ENCODE results near the gene PRKCI.
"Not testable (repeated sequence)": the region's sequence is repeated elsewhere in the genome, so short reads cannot be mapped to it uniquely, and the experiment has no call there.

PRKCI gene

DNA sequence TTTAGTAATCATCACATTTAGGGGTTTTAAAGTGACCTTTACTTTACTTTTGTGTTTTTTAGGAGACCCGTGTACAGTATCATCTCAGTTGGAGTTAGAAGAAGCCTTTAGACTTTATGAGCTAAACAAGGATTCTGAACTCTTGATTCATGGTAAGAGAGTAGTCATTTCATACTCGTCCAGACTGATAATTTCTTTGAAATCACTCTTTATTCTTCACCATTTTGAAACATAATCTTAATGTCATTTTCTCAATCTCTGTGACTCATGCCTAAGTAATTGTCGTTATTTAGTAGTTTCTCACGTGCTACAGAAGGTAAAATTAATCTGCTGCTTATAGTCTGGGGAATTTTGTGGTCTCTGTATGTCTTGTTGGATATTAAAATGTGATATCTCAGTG, 37.7 kb downstream of the PRKCI start:
- TF ChIP-seq, protein P1, sequence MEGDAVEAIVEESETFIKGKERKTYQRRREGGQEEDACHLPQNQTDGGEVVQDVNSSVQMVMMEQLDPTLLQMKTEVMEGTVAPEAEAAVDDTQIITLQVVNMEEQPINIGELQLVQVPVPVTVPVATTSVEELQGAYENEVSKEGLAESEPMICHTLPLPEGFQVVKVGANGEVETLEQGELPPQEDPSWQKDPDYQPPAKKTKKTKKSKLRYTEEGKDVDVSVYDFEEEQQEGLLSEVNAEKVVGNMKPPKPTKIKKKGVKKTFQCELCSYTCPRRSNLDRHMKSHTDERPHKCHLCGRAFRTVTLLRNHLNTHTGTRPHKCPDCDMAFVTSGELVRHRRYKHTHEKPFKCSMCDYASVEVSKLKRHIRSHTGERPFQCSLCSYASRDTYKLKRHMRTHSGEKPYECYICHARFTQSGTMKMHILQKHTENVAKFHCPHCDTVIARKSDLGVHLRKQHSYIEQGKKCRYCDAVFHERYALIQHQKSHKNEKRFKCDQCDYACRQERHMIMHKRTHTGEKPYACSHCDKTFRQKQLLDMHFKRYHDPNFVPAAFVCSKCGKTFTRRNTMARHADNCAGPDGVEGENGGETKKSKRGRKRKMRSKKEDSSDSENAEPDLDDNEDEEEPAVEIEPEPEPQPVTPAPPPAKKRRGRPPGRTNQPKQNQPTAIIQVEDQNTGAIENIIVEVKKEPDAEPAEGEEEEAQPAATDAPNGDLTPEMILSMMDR (conservative IDR thresholded peaks at IDR 0.05; ENCODE audit: low read length): no peak
- no peaks in the 10 kb centered on the region for H3K79me2 ChIP-seq (ENCODE audit: insufficient read depth, low read length)
- H3K4me2 ChIP-seq (ENCODE audit: low read depth, low read length, poor library complexity, severe bottlenecking): no peak overlapping the region
- no peak overlapping the region for H3K4me3 ChIP-seq (ENCODE audit: low read length, poor library complexity, severe bottlenecking)
- no peaks in the 10 kb centered on the region for H3K9me3 ChIP-seq (ENCODE audit: insufficient read depth, low read depth, low read length)
- no peak overlapping the region for H2AFZ ChIP-seq (ENCODE audit: low read length)
- H3K27me3 ChIP-seq (ENCODE audit: insufficient read depth, low read length, poor library complexity, severe bottlenecking): no peaks in the 10 kb centered on the region
- no peak overlapping the region for H3K9ac ChIP-seq (ENCODE audit: low read depth, low read length, poor library complexity, severe bottlenecking)
- no peaks in the 10 kb centered on the region for H4K20me1 ChIP-seq (ENCODE audit: insufficient read depth, low read length, poor library complexity, severe bottlenecking)
- H3K9me2 ChIP-seq (replicated peaks; ENCODE audit: low read depth, low read length): no peaks in the 10 kb centered on the region
- H3F3A ChIP-seq (ENCODE audit: low read depth): no peaks in the 10 kb centered on the region
- no peaks in the 10 kb centered on the region for H3K4me1 ChIP-seq (ENCODE audit: insufficient read depth, low read length, poor library complexity, severe bottlenecking)
- peaks cover 30% of the 10 kb centered on the region; the same call in 1 of the 2 replicates for H3K36me3 ChIP-seq (ENCODE audit: insufficient read depth, low read length)

DNA sequence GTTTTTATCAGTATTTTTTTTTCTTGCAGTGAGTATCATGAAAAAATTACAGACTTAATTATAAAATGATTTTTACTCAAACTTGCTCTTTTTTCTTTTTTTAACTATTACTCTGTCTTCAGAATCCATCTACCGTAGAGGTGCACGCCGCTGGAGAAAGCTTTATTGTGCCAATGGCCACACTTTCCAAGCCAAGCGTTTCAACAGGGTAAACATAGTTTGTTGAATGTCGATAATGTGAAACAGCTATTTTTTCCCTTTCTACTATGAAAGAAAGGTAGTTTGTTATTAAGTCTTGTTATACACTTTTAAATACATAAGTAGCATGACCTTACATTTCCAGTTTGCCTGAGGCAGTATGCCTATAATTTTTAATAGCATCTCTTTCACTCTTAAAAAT, 45.6 kb downstream of the PRKCI start:
- H3K4me2 ChIP-seq (ENCODE audit: low read depth, low read length, poor library complexity, severe bottlenecking): no peak overlapping the region
- H3K9me3 ChIP-seq (ENCODE audit: insufficient read depth, low read depth, low read length): no peaks in the 10 kb centered on the region

DNA sequence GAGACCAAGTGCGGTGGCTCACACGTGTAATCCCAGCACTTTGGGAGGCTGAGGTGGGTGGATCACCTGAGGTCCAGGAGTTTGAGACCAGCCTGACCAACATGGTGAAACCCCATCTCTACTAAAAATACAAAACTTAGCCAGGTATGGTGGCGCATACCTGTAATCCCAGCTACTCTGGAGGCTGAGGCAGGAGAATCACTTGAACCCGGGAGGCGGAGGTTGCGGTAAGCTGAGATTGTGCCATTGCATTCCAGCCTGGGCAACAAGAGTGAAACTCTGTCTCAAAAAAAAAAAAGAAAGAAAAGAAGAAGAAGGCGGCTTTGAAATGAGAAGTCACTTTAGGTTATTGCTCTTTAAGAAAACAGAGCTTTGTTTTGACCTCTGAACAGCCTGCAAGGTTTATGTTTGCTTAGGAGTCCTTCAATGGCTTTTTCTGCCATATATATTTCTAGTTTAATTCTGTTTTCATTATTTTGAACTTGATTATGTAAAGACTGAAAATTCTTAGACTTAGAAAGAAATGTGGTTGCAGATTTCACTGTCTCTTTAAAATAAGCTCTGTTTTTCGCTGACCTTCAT, 47.5 kb downstream of the PRKCI start:
- not testable (repeated sequence) for H3K4me3 ChIP-seq (ENCODE audit: low read length, poor library complexity, severe bottlenecking); H3K4me1 ChIP-seq (ENCODE audit: insufficient read depth, low read length, poor library complexity, severe bottlenecking); H3K27me3 ChIP-seq (ENCODE audit: insufficient read depth, low read length, poor library complexity, severe bottlenecking); H3K9me3 ChIP-seq (ENCODE audit: insufficient read depth, low read depth, low read length); H3F3A ChIP-seq (ENCODE audit: low read depth); H4K20me1 ChIP-seq (ENCODE audit: insufficient read depth, low read length, poor library complexity, severe bottlenecking); H3K9ac ChIP-seq (ENCODE audit: low read depth, low read length, poor library complexity, severe bottlenecking); H2AFZ ChIP-seq (ENCODE audit: low read length); H3K4me2 ChIP-seq (ENCODE audit: low read depth, low read length, poor library complexity, severe bottlenecking); H3K79me2 ChIP-seq (ENCODE audit: insufficient read depth, low read length); H3K9me2 ChIP-seq (replicated peaks; ENCODE audit: low read depth, low read length)
- peaks cover 49% of the 10 kb centered on the region; the same call in 1 of the 2 replicates for H3K36me3 ChIP-seq (ENCODE audit: insufficient read depth, low read length)

More for the DNA sequence above, 45.6 kb downstream of the PRKCI start:
- no peaks in the 10 kb centered on the region for H4K20me1 ChIP-seq (ENCODE audit: insufficient read depth, low read length, poor library complexity, severe bottlenecking)
- no peaks in the 10 kb centered on the region for H3K4me1 ChIP-seq (ENCODE audit: insufficient read depth, low read length, poor library complexity, severe bottlenecking)
- H3K9me2 ChIP-seq (replicated peaks; ENCODE audit: low read depth, low read length): no peaks in the 10 kb centered on the region
- H2AFZ ChIP-seq (ENCODE audit: low read length): no peak overlapping the region
- H3K4me3 ChIP-seq (ENCODE audit: low read length, poor library complexity, severe bottlenecking): no peak overlapping the region
- no peak overlapping the region for H3K9ac ChIP-seq (ENCODE audit: low read depth, low read length, poor library complexity, severe bottlenecking)
- H3F3A ChIP-seq (ENCODE audit: low read depth): no peaks in the 10 kb centered on the region
- H3K27me3 ChIP-seq (ENCODE audit: insufficient read depth, low read length, poor library complexity, severe bottlenecking): no peaks in the 10 kb centered on the region
- H3K79me2 ChIP-seq (ENCODE audit: insufficient read depth, low read length): no peaks in the 10 kb centered on the region
- TF ChIP-seq EZH2phosphoT487 (IDR thresholded peaks at IDR 0.05; ENCODE audit: borderline replicate concordance): no peak
- TF ChIP-seq, protein P1 (conservative IDR thresholded peaks at IDR 0.05; ENCODE audit: low read length): no peak
- peaks cover 53% of the 10 kb centered on the region; the same call in 1 of the 2 replicates for H3K36me3 ChIP-seq (ENCODE audit: insufficient read depth, low read length)

DNA sequence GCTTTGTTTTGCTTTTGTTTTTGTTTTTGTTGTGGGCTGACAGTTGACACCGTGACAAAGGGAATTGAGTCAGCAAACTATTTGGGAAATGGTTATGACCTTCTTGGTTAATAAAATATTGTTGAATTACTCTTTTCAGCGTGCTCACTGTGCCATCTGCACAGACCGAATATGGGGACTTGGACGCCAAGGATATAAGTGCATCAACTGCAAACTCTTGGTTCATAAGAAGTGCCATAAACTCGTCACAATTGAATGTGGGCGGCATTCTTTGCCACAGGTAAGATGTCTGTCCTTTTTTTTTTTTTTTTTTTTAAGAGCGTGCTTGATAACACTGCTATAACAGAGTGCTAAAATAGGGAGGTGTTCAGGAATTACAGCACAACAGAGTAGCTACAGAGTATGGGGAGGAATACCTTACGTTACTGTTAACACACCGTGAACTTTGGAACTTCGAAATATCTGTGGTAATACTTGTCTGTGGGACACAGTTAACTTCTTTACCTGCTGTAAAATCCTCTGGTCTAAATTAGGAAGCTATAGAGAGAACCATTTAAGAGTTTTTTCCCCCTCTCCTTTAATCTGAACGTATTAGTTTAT, 48.2 kb downstream of the PRKCI start:
- Histone ChIP-seq H3K4me3 (ENCODE audit: low read length, poor library complexity, severe bottlenecking) (no peak overlapping the region), H4K20me1 (ENCODE audit: insufficient read depth, low read length, poor library complexity, severe bottlenecking) (no peaks in the 10 kb centered on the region), H3K4me1 (ENCODE audit: insufficient read depth, low read length, poor library complexity, severe bottlenecking) (no peaks in the 10 kb centered on the region), H3K9me3 (ENCODE audit: insufficient read depth, low read depth, low read length) (no peaks in the 10 kb centered on the region), H3K36me3 (ENCODE audit: insufficient read depth, low read length) (peaks cover 52% of the 10 kb centered on the region; the same call in 1 of the 2 replicates), H2AFZ (ENCODE audit: low read length) (no peak overlapping the region), H3K27me3 (ENCODE audit: insufficient read depth, low read length, poor library complexity, severe bottlenecking) (no peaks in the 10 kb centered on the region), H3K4me2 (ENCODE audit: low read depth, low read length, poor library complexity, severe bottlenecking) (no peak overlapping the region), H3F3A (ENCODE audit: low read depth) (no peaks in the 10 kb centered on the region), H3K79me2 (ENCODE audit: insufficient read depth, low read length) (no peaks in the 10 kb centered on the region), H3K9ac (ENCODE audit: low read depth, low read length, poor library complexity, severe bottlenecking) (no peak overlapping the region), H3K9me2 (replicated peaks; ENCODE audit: low read depth, low read length) (no peaks in the 10 kb centered on the region)
- TF ChIP-seq, protein P1 (conservative IDR thresholded peaks at IDR 0.05; ENCODE audit: low read length): no peak
- TF ChIP-seq EZH2phosphoT487 (IDR thresholded peaks at IDR 0.05; ENCODE audit: borderline replicate concordance): no peak
